ENCODE data around the gene RANBP9. TPM values are rescaled to one million over a fixed set of nuclear protein-coding genes. Genes with fewer than 3 reads are reported as not detected.

The RANBP9 gene
- total and polyA plus RNA-seq, 4 donors: 16.6 to 50.4 (median 25.5) TPM

- ATAC-seq (ENCODE audit: insufficient read depth, low FRiP score): no peak
- H3K4me1 ChIP-seq (ENCODE audit: control insufficient read depth in 5 of 5, insufficient read depth in 5 of 5, low read length in 5 of 5): peaks cover 0 to 17% (median 0%) of the 10 kb centered on the region in 5 donors
- H3K27me3 ChIP-seq (ENCODE audit: control insufficient read depth in 3 of 3, insufficient read depth in 3 of 3, low read length in 2 of 3): no peaks in the 10 kb centered on the region
- no peak for DNase-seq
- no peaks in the 10 kb centered on the region for H3K9me3 ChIP-seq (ENCODE audit: control insufficient read depth in 4 of 4, insufficient read depth in 3 of 4, low read length in 3 of 4)
- 94 to 99% methylated on average over 5 of the region's 5 CpGs for WGBS, 2 donors
- TF ChIP-seq CTCF (IDR thresholded peaks at IDR 0.05; ENCODE audit: control extremely low read depth, extremely low read depth): no peak
- no peak overlapping the region for H3K9ac ChIP-seq (ENCODE audit: insufficient read depth in 1 of 2, low read length in 2 of 2)
- no peak overlapping the region for H3K4me3 ChIP-seq
- H3K36me3 ChIP-seq (ENCODE audit: control insufficient read depth in 4 of 4, insufficient read depth in 4 of 4, low read length in 4 of 4): peaks cover 0 to 4% (median under 1%) of the 10 kb centered on the region in 4 donors
- H3K27ac ChIP-seq (ENCODE audit: low read depth in 1 of 2, low read length in 1 of 2): no peak overlapping the region
Measured at GRCh38 chr6:13688692-13689196, 22.9 kb downstream of the RANBP9 start.

GRCh38 chr6:13687917-13688351 lies 23.7 kb downstream of the RANBP9 start:
- Histone ChIP-seq H3K9ac (ENCODE audit: insufficient read depth in 1 of 2, low read length in 2 of 2) (no peak overlapping the region), H3K27ac (ENCODE audit: low read depth in 1 of 2, low read length in 1 of 2) (no peak overlapping the region), H3K27me3 (ENCODE audit: control insufficient read depth in 3 of 3, insufficient read depth in 3 of 3, low read length in 2 of 3) (no peaks in the 10 kb centered on the region), H3K4me1 (ENCODE audit: control insufficient read depth in 5 of 5, insufficient read depth in 5 of 5, low read length in 5 of 5) (peaks cover 0 to 13% (median 0%) of the 10 kb centered on the region in 5 donors), H3K36me3 (ENCODE audit: control insufficient read depth in 4 of 4, insufficient read depth in 4 of 4, low read length in 4 of 4) (peaks cover 0 to 4% (median under 1%) of the 10 kb centered on the region in 4 donors), H3K4me3 (no peak overlapping the region), H3K9me3 (ENCODE audit: control insufficient read depth in 4 of 4, insufficient read depth in 3 of 4, low read length in 3 of 4) (no peaks in the 10 kb centered on the region)
- WGBS, 2 donors: 13 to 15% methylated on average over 1 of the region's 1 CpG
- ATAC-seq (ENCODE audit: insufficient read depth, low FRiP score): no peak
- no peak for TF ChIP-seq CTCF (IDR thresholded peaks at IDR 0.05; ENCODE audit: control extremely low read depth, extremely low read depth)
- no peak for DNase-seq

- H3K4me3 ChIP-seq: no peak overlapping the region
- H3K4me1 ChIP-seq (ENCODE audit: control insufficient read depth in 5 of 5, insufficient read depth in 5 of 5, low read length in 5 of 5): peaks cover 0 to 12% (median 1%) of the 10 kb centered on the region in 5 donors
- H3K27me3 ChIP-seq (ENCODE audit: control insufficient read depth in 3 of 3, insufficient read depth in 3 of 3, low read length in 2 of 3): no peaks in the 10 kb centered on the region
- whole genome bisulfite sequencing, 2 donors: 96 to 97% methylated on average over 4 of the region's 4 CpGs
- no peak overlapping the region for H3K9ac ChIP-seq (ENCODE audit: insufficient read depth in 1 of 2, low read length in 2 of 2)
- DNase-seq: no peak
- H3K9me3 ChIP-seq (ENCODE audit: control insufficient read depth in 4 of 4, insufficient read depth in 3 of 4, low read length in 3 of 4): no peaks in the 10 kb centered on the region
- no peak for ATAC-seq (ENCODE audit: insufficient read depth, low FRiP score)
- no peak for TF ChIP-seq CTCF (IDR thresholded peaks at IDR 0.05; ENCODE audit: control extremely low read depth, extremely low read depth)
- no peak overlapping the region for H3K27ac ChIP-seq (ENCODE audit: low read depth in 1 of 2, low read length in 1 of 2)
- H3K36me3 ChIP-seq (ENCODE audit: control insufficient read depth in 4 of 4, insufficient read depth in 4 of 4, low read length in 4 of 4): peaks cover 0 to 4% (median under 1%) of the 10 kb centered on the region in 4 donors
Measured at GRCh38 chr6:13684855-13685254, 26.8 kb downstream of the RANBP9 start.

GRCh38 chr6:13683038-13683437 lies 28.6 kb downstream of the RANBP9 start:
- no peak for DNase-seq
- no peaks in the 10 kb centered on the region for H3K9me3 ChIP-seq (ENCODE audit: control insufficient read depth in 4 of 4, insufficient read depth in 3 of 4, low read length in 3 of 4)
- no peaks in the 10 kb centered on the region for H3K27me3 ChIP-seq (ENCODE audit: control insufficient read depth in 3 of 3, insufficient read depth in 3 of 3, low read length in 2 of 3)

More at GRCh38 chr6:13683038-13683437, 28.6 kb downstream of the RANBP9 start:
- Histone ChIP-seq H3K9ac (ENCODE audit: insufficient read depth in 1 of 2, low read length in 2 of 2) (no peak overlapping the region), H3K4me1 (ENCODE audit: control insufficient read depth in 5 of 5, insufficient read depth in 5 of 5, low read length in 5 of 5) (peaks cover 0 to 12% (median 0%) of the 10 kb centered on the region in 5 donors), H3K27ac (ENCODE audit: low read depth in 1 of 2, low read length in 1 of 2) (no peak overlapping the region), H3K4me3 (no peak overlapping the region), H3K36me3 (ENCODE audit: control insufficient read depth in 4 of 4, insufficient read depth in 4 of 4, low read length in 4 of 4) (peaks cover 0 to 2% (median 0%) of the 10 kb centered on the region in 4 donors)
- ATAC-seq (ENCODE audit: insufficient read depth, low FRiP score): no peak
- TF ChIP-seq CTCF (IDR thresholded peaks at IDR 0.05; ENCODE audit: control extremely low read depth, extremely low read depth): no peak

Data from lung (tissue), 12 donors.